Esophagus squamous epithelium (tissue), 4 donors: ENCODE data around the gene BCDIN3D.

ENCODE experiments used
- CTCF ChIP-seq, 6 experiments: fragments of 450-650 bp in 4 of 6; fragments of 200-600 bp in 2 of 6; sonication (generic) in 2 of 6; IDR thresholded peaks; one replicate each; pipeline ENCODE4 v1.5.1; 2016 to 2019; ENCODE audit warnings: antibody characterized with exemption in 6 of 6, mild to moderate bottlenecking in 4 of 6, moderate library complexity in 4 of 6
- POLR2A ChIP-seq, 4 donors: fragments of 450-650 bp; IDR thresholded peaks; one replicate each; pipeline ENCODE4 v1.6.1; 2017; ENCODE audit warnings: antibody characterized with exemption in 4 of 4, mild to moderate bottlenecking in 4 of 4, moderate library complexity in 3 of 4

GRCh38 chr12:49885663-49886461 is 43.0 kb upstream of the BCDIN3D start:
- TF ChIP-seq CTCF (IDR thresholded peaks at IDR 0.05) (no peak), POLR2A (IDR thresholded peaks at IDR 0.05) (no peak)
